Gastroesophageal sphincter (tissue), 4 donors: Measurements from ENCODE around the gene KCNK15. TPM values are rescaled to one million over a fixed set of nuclear protein-coding genes. Genes with fewer than 3 reads are reported as not detected.

ENCODE experiments used
- ATAC-seq: fragments of 150-250 bp; one replicate; pipeline ENCODE4 v1.9.1; 2016; ENCODE audit warnings: mild to moderate bottlenecking, moderate library complexity
- H3K27ac ChIP-seq, 4 donors: fragments of 200-600 bp; sonication (generic) in 3 of 4; 1 replicate in 3 of 4; 2 replicates in 1 of 4; pipeline ENCODE4 v1.5.1; 2016 to 2019
- H3K27me3 ChIP-seq: fragments of 200-600 bp; sonication (generic); one replicate; pipeline ENCODE4 v1.5.1; 2019
- H3K36me3 ChIP-seq, 2 donors: fragments of 200-600 bp; sonication (generic); one replicate each; pipeline ENCODE4 v1.5.1; 2019; ENCODE audit warnings: control low read depth in 1 of 2
- H3K4me1 ChIP-seq, 3 donors: fragments of 200-600 bp; sonication (generic); 1 replicate in 2 of 3; 2 replicates in 1 of 3; pipeline ENCODE4 v1.5.1; 2016 to 2019; ENCODE audit warnings: control low read depth in 2 of 3
- H3K4me3 ChIP-seq, 2 donors: fragments of 200-600 bp; sonication (generic); one replicate each; pipeline ENCODE4 v1.5.1; 2019; ENCODE audit warnings: mild to moderate bottlenecking in 1 of 2, moderate library complexity in 1 of 2
- H3K9me3 ChIP-seq, 3 donors: fragments of 200-600 bp; sonication (generic); one replicate each; pipeline ENCODE4 v1.5.1; 2017 to 2019; ENCODE audit warnings: control low read depth in 2 of 3
- CTCF ChIP-seq, 4 experiments: fragments of 200-600 bp in 2 of 4; fragments of 450-650 bp in 2 of 4; sonication (generic) in 1 of 4; IDR thresholded peaks; one replicate each; pipeline ENCODE4 v1.5.1; 2017 to 2019; ENCODE audit warnings: antibody characterized with exemption in 4 of 4, mild to moderate bottlenecking in 2 of 4, moderate library complexity in 2 of 4
- EP300 ChIP-seq: sonication (generic); formaldehyde crosslinking; IDR thresholded peaks from one replicate; pipeline ENCODE4 v1.6.1; 2017; ENCODE audit warnings: antibody characterized with exemption, mild to moderate bottlenecking
- POLR2AphosphoS5 ChIP-seq: sonication (generic); formaldehyde crosslinking; IDR thresholded peaks from one replicate; pipeline ENCODE4 v1.6.1; 2017; ENCODE audit warnings: antibody characterized with exemption
- WGBS, 2 donors: methylation state at CpG; one replicate each; pipeline ENCODE4 v1.1.5; 2018; ENCODE audit warnings: low coverage in 1 of 2; 5-methylcytosine and 5-hydroxymethylcytosine counted together
- total RNA-seq, 4 donors: library from RNA; depleted of rRNA; stranded (reverse); fragments of >200 nt; gene quantifications; one replicate each; pipeline ENCODE4 v1.1.0, GENCODE V29; 2016

KCNK15 gene
- total RNA-seq, 4 donors from 2014 or later = 1.3 to 4.7 (median 2.8) TPM

- Histone ChIP-seq H3K27ac (no peak overlapping the region), H3K36me3 (no peaks in the 10 kb centered on the region), H3K4me3 (no peak overlapping the region), H3K9me3 (no peaks in the 10 kb centered on the region), H3K4me1 (no peaks in the 10 kb centered on the region), H3K27me3 (peaks cover 32% of the 10 kb centered on the region)
- no peak for TF ChIP-seq EP300
- TF ChIP-seq CTCF (IDR thresholded peaks at IDR 0.05) = no peak
- TF ChIP-seq POLR2AphosphoS5 = no peak
- WGBS, 2 donors = 57 to 60% methylated on average over 1 of the region's 5 CpGs
- ATAC-seq = no peak
These were observed 54.0 kb downstream of the KCNK15 start for GRCh38 chr20:44799691-44800090.

- WGBS, 2 donors = 67 to 92% methylated on average over 2 to 7 of the region's 8 CpGs
- H3K27me3 ChIP-seq = peaks cover 32% of the 10 kb centered on the region
- H3K9me3 ChIP-seq = no peaks in the 10 kb centered on the region
- TF ChIP-seq EP300 (no peak), POLR2AphosphoS5 (no peak), CTCF (IDR thresholded peaks at IDR 0.05) (peak in 1 of 4 experiments; percentile 23)
- H3K4me1 ChIP-seq = peaks cover 0 to 2% (median 0%) of the 10 kb centered on the region in 3 donors
- H3K4me3 ChIP-seq = no peak overlapping the region
- ATAC-seq = no peak
- H3K27ac ChIP-seq = no peak overlapping the region
- no peaks in the 10 kb centered on the region for H3K36me3 ChIP-seq
These were observed 54.9 kb downstream of the KCNK15 start for GRCh38 chr20:44800391-44801046.

Other genes starting within 250 kb of the KCNK15 start
- gene SERINC3, start 223.8 kb upstream of the KCNK15 start, total RNA-seq = 100 to 1,000 TPM; 119 to 140 (median 131) TPM
- 100 to 1,000 TPM; 241 to 418 (median 291) TPM for gene PKIG, start 163.3 kb upstream of the KCNK15 start, total RNA-seq
- 10 to 100 TPM in 2 of 4 donors, 1 to 10 TPM in 2; 7.6 to 14.5 (median 10.4) TPM for gene ADA, start 94.2 kb upstream of the KCNK15 start, total RNA-seq
- gene CCN5, start 30.5 kb upstream of the KCNK15 start, total RNA-seq = 100 to 1,000 TPM in 3 of 4 donors, 10 to 100 TPM in 1; 52.9 to 359 (median 146) TPM
- 1 to 10 TPM; 1.2 to 4.6 (median 2.4) TPM for gene RIMS4, start 64.7 kb downstream of the KCNK15 start, total RNA-seq
- gene YWHAB, start 139.8 kb downstream of the KCNK15 start, total RNA-seq = 100 to 1,000 TPM; 127 to 143 (median 135) TPM
- gene PABPC1L, start 164.2 kb downstream of the KCNK15 start, total RNA-seq = 10 to 100 TPM in 1 of 4 donors, 1 to 10 TPM in 3; 2.2 to 13.5 (median 3.2) TPM
- gene TOMM34, start 214.5 kb downstream of the KCNK15 start, total RNA-seq = 10 to 100 TPM in 3 of 4 donors, 1 to 10 TPM in 1; 6.8 to 16.5 (median 13.8) TPM
- gene STK4, start 220.6 kb downstream of the KCNK15 start, total RNA-seq = 10 to 100 TPM; 26.9 to 33.5 (median 28.8) TPM